ENCODE data around the gene HOXB5.

DNA sequence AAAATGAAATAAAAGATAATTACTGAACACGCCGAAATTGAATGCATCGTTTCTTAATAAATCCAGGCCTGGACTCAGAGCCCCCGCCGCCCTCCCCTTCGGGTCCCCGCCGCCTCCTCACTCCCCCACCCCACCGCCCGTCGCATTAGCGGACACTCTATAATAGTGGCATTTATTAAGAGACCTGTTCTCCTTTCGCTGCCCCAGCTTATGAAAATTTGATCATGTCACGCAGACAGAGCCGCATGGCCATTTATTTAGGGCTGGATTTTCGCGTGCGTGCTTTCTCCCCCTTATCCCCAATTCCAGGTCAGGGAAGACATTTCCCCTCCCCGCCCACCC is 42.4 kb downstream of the HOXB5 start:
- TF ChIP-seq CTCF (IDR thresholded peaks at IDR 0.05; ENCODE audit: low read depth, low read length): no peak
- TF ChIP-seq EZH2phosphoT487 (IDR thresholded peaks at IDR 0.05; ENCODE audit: low read depth): no peak
